ENCODE measurements around the gene KLHL36. TPM values are rescaled to one million over a fixed set of nuclear protein-coding genes. Genes with fewer than 3 reads are reported as not detected.
A peak's percentile ranks its signal among the peaks of the same experiment; 100 is the strongest.

The KLHL36 gene
- polyA plus RNA-seq, 3 donors = 16.1 to 29.2 (median 17.8) TPM

- 71 to 87% (median 77%) methylated on average over 7 of the region's 7 CpGs for WGBS, 3 donors
- H3K27ac ChIP-seq (ENCODE audit: low read depth, low read length) = no peak overlapping the region
Observed at GRCh38 chr16:84660973-84661372, 12.7 kb downstream of the KLHL36 start.

- 93 to 97% (median 97%) methylated on average over 51 of the region's 51 CpGs for WGBS, 3 donors
- no peak overlapping the region for H3K27ac ChIP-seq (ENCODE audit: low read depth, low read length)
Observed at GRCh38 chr16:84661418-84662060, 13.2 kb downstream of the KLHL36 start.

- WGBS, 3 donors = 92 to 95% (median 93%) methylated on average over 9 of the region's 9 CpGs
- H3K27ac ChIP-seq (ENCODE audit: low read depth, low read length) = no peak overlapping the region
Observed at GRCh38 chr16:84662471-84662870, 14.2 kb downstream of the KLHL36 start.

GRCh38 chr16:84663433-84664101, 15.3 kb downstream of the KLHL36 start:
- 62 to 78% (median 78%) methylated on average over 9 of the region's 9 CpGs for WGBS, 3 donors
- H3K27ac ChIP-seq (ENCODE audit: low read depth, low read length) = peak overlapping the region; percentile 14

GRCh38 chr16:84665359-84665758, 17.0 kb downstream of the KLHL36 start:
- H3K27ac ChIP-seq (ENCODE audit: low read depth, low read length) = no peak overlapping the region
- WGBS, 3 donors = 83 to 92% (median 86%) methylated on average over 2 of the region's 2 CpGs

- no peak overlapping the region for H3K27ac ChIP-seq (ENCODE audit: low read depth, low read length)
- WGBS, 3 donors = 88 to 94% (median 90%) methylated on average over 7 of the region's 7 CpGs
Observed at GRCh38 chr16:84665843-84666242, 17.5 kb downstream of the KLHL36 start.

GRCh38 chr16:84667600-84668309, 19.4 kb downstream of the KLHL36 start:
- no peak overlapping the region for H3K27ac ChIP-seq (ENCODE audit: low read depth, low read length)
- 75 to 90% (median 85%) methylated on average over 16 of the region's 16 CpGs for WGBS, 3 donors

GRCh38 chr16:84670063-84670462, 21.8 kb downstream of the KLHL36 start:
- WGBS, 3 donors = 88 to 92% (median 88%) methylated on average over 12 of the region's 12 CpGs
- H3K27ac ChIP-seq (ENCODE audit: low read depth, low read length) = no peak overlapping the region

- 52 to 59% (median 56%) methylated on average over 25 to 26 of the region's 26 CpGs for WGBS, 3 donors
- no peak overlapping the region for H3K27ac ChIP-seq (ENCODE audit: low read depth, low read length)
Observed at GRCh38 chr16:84672276-84673202, 24.2 kb downstream of the KLHL36 start.

GRCh38 chr16:84673203-84673535, 24.9 kb downstream of the KLHL36 start:
- 90 to 97% (median 91%) methylated on average over 3 of the region's 3 CpGs for WGBS, 3 donors
- no peak overlapping the region for H3K27ac ChIP-seq (ENCODE audit: low read depth, low read length)

- no peak overlapping the region for H3K27ac ChIP-seq (ENCODE audit: low read depth, low read length)
- 87 to 92% (median 91%) methylated on average over 3 of the region's 3 CpGs for WGBS, 3 donors
Observed at GRCh38 chr16:84673561-84673960, 25.2 kb downstream of the KLHL36 start.

- no peak overlapping the region for H3K27ac ChIP-seq (ENCODE audit: low read depth, low read length)
- WGBS, 3 donors = 80 to 96% (median 87%) methylated on average over 9 of the region's 9 CpGs
Observed at GRCh38 chr16:84675423-84675822, 27.1 kb downstream of the KLHL36 start.

- no peak overlapping the region for H3K27ac ChIP-seq (ENCODE audit: low read depth, low read length)
- 89 to 92% (median 91%) methylated on average over 2 of the region's 2 CpGs for WGBS, 3 donors
Observed at GRCh38 chr16:84675884-84676283, 27.6 kb downstream of the KLHL36 start.

- WGBS, 3 donors = 68 to 77% (median 73%) methylated on average over 14 of the region's 14 CpGs
- H3K27ac ChIP-seq (ENCODE audit: low read depth, low read length) = no peak overlapping the region
Observed at GRCh38 chr16:84677017-84677803, 28.9 kb downstream of the KLHL36 start.

GRCh38 chr16:84677849-84678248, 29.5 kb downstream of the KLHL36 start:
- 57 to 77% (median 73%) methylated on average over 10 of the region's 10 CpGs for WGBS, 3 donors

GRCh38 chr16:84678541-84678940, 30.2 kb downstream of the KLHL36 start:
- WGBS, 3 donors = 91 to 92% (median 92%) methylated on average over 9 of the region's 9 CpGs
- no peak overlapping the region for H3K27ac ChIP-seq (ENCODE audit: low read depth, low read length)

More at GRCh38 chr16:84677849-84678248, 29.5 kb downstream of the KLHL36 start:
- H3K27ac ChIP-seq (ENCODE audit: low read depth, low read length) = no peak overlapping the region

GRCh38 chr16:84680165-84680842, 32.0 kb downstream of the KLHL36 start:
- WGBS, 3 donors = 78 to 91% (median 78%) methylated on average over 10 of the region's 10 CpGs
- no peak overlapping the region for H3K27ac ChIP-seq (ENCODE audit: low read depth, low read length)
